Superior temporal gyrus (tissue), 1 donor: ENCODE results near the gene HDAC10.

Source experiments
- DNase-seq: peaks from one replicate; pipeline ENCODE4 v3.0.0-alpha.2; 2016; ENCODE audit errors: extremely low spot score

HDAC10 gene

GRCh38 chr22:50242406-50242949 is 8.6 kb downstream of the HDAC10 start:
- DNase-seq, result no peak

GRCh38 chr22:50238755-50239154 is 12.3 kb downstream of the HDAC10 start:
- no peak for DNase-seq

- DNase-seq, result no peak
Observed at GRCh38 chr22:50236731-50237409, 14.2 kb downstream of the HDAC10 start.

GRCh38 chr22:50233223-50233622 is 17.8 kb downstream of the HDAC10 start:
- no peak for DNase-seq

- DNase-seq, result no peak
Observed at GRCh38 chr22:50232481-50233151, 18.4 kb downstream of the HDAC10 start.

- DNase-seq, result no peak
Observed at GRCh38 chr22:50229370-50229769, 21.7 kb downstream of the HDAC10 start.

GRCh38 chr22:50228366-50228765 is 22.7 kb downstream of the HDAC10 start:
- DNase-seq, result no peak

- no peak for DNase-seq
Observed at GRCh38 chr22:50227579-50228215, 23.4 kb downstream of the HDAC10 start.

GRCh38 chr22:50226875-50227165 is 24.2 kb downstream of the HDAC10 start:
- DNase-seq, result no peak

- DNase-seq, result no peak
Observed at GRCh38 chr22:50226063-50226874, 24.8 kb downstream of the HDAC10 start.

GRCh38 chr22:50225200-50225969 is 25.7 kb downstream of the HDAC10 start:
- no peak for DNase-seq

GRCh38 chr22:50224071-50224470 is 27.0 kb downstream of the HDAC10 start:
- no peak for DNase-seq

GRCh38 chr22:50222508-50222907 is 28.6 kb downstream of the HDAC10 start:
- no peak for DNase-seq

GRCh38 chr22:50221410-50222300 is 29.4 kb downstream of the HDAC10 start:
- DNase-seq, result no peak

- no peak for DNase-seq
Observed at GRCh38 chr22:50220603-50221409, 30.3 kb downstream of the HDAC10 start.

GRCh38 chr22:50219800-50220602 is 31.1 kb downstream of the HDAC10 start:
- no peak for DNase-seq

GRCh38 chr22:50218996-50219727 is 31.9 kb downstream of the HDAC10 start:
- no peak for DNase-seq
